Hepatocyte (in vitro differentiated cells): ENCODE results near the gene RNPS1. TPM values are rescaled to one million over a fixed set of nuclear protein-coding genes. Genes with fewer than 3 reads are reported as not detected.
"Not testable (repeated sequence)": the region's sequence is repeated elsewhere in the genome, so short reads cannot be mapped to it uniquely, and the experiment has no call there.

Experiments
- DNase-seq: peaks from one replicate; pipeline ENCODE4 v3.0.0-alpha.2; 2016; ENCODE audit warnings: low spot score
- H2AFZ ChIP-seq: fragments of 200-600 bp; sonication (generic); 2 replicates; pipeline ENCODE4 v1.6.0; 2016; ENCODE audit warnings: antibody characterized with exemption, mild to moderate bottlenecking
- H3K27ac ChIP-seq: fragments of 200-600 bp; sonication (generic); 2 replicates; pipeline ENCODE4 v1.5.1; 2016; ENCODE audit warnings: mild to moderate bottlenecking
- H3K27me3 ChIP-seq: fragments of 200-600 bp; sonication (generic); 2 replicates; pipeline ENCODE4 v1.6.1; 2016
- H3K36me3 ChIP-seq: fragments of 200-600 bp; sonication (generic); replicated peaks from 2 replicates; pipeline ENCODE4 v1.5.1; 2016; ENCODE audit warnings: low read depth; ENCODE audit not compliant: insufficient read depth
- H3K4me1 ChIP-seq: fragments of 200-600 bp; sonication (generic); 2 replicates; pipeline ENCODE4 v1.5.1; 2016; ENCODE audit warnings: mild to moderate bottlenecking, moderate library complexity; ENCODE audit not compliant: insufficient read depth
- H3K4me2 ChIP-seq: fragments of 200-600 bp; sonication (generic); 2 replicates; pipeline ENCODE4 v1.6.0; 2016
- H3K4me3 ChIP-seq: fragments of 200-600 bp; sonication (generic); 2 replicates; pipeline ENCODE4 v1.5.1; 2016; ENCODE audit warnings: mild to moderate bottlenecking
- H3K79me2 ChIP-seq: fragments of 200-600 bp; sonication (generic); 2 replicates; pipeline ENCODE4 v1.6.0; 2017; ENCODE audit warnings: mild to moderate bottlenecking
- H3K9me2 ChIP-seq: fragments of 200-600 bp; sonication (generic); replicated peaks from 2 replicates; pipeline ENCODE4 v1.6.0; 2017; ENCODE audit warnings: mild to moderate bottlenecking; ENCODE audit not compliant: insufficient read depth
- H3K9me3 ChIP-seq: fragments of 200-600 bp; sonication (generic); 2 replicates; pipeline ENCODE4 v1.5.1; 2016; ENCODE audit warnings: low read depth, mild to moderate bottlenecking
- H4K20me1 ChIP-seq: fragments of 200-600 bp; sonication (generic); 2 replicates; pipeline ENCODE4 v1.6.0; 2016; ENCODE audit warnings: mild to moderate bottlenecking; ENCODE audit not compliant: insufficient read depth, poor library complexity, severe bottlenecking
- EZH2 ChIP-seq: fragments of 200-600 bp; sonication (generic); IDR thresholded peaks from 2 replicates; pipeline ENCODE4 v1.6.1; 2016; ENCODE audit warnings: antibody characterized with exemption, mild to moderate bottlenecking, borderline replicate concordance
- EZH2phosphoT487 ChIP-seq: fragments of 200-600 bp; sonication (generic); IDR thresholded peaks from one replicate; pipeline ENCODE4 v1.6.1; 2018; ENCODE audit warnings: antibody characterized with exemption, mild to moderate bottlenecking, low read depth, moderate library complexity; ENCODE audit not compliant: unreplicated experiment, severe bottlenecking
- WGBS: methylation state at CpG from one replicate; pipeline ENCODE4 v1.1.6; 2016; ENCODE audit warnings: low lambda C conversion rate; ENCODE audit errors: missing lambda C conversion rate; 5-methylcytosine and 5-hydroxymethylcytosine counted together
- polyA plus RNA-seq: library from polyadenylated mRNA; unstranded; fragments of >200 nt; fragmentation: Nextera tagmentation; extraction: Ambion mirVana; gene quantifications from 2 replicates; pipeline ENCODE4 v1.2.1, GENCODE V29; 2016
- total RNA-seq: library from RNA; depleted of rRNA; stranded (reverse); fragments of >200 nt; gene quantifications from 2 replicates; pipeline ENCODE4 v1.2.3, GENCODE V29; 2014
- TF ChIP-seq, protein P1 (sequence below): fragments of 200-600 bp; sonication (generic); IDR thresholded peaks from 2 replicates; pipeline ENCODE4 v1.5.1; 2016; ENCODE audit warnings: antibody characterized with exemption, mild to moderate bottlenecking; ENCODE audit not compliant: poor library complexity

RNPS1 gene
- total and polyA plus RNA-seq, 2 experiments from 2014 or later: 128 to 198 TPM

DNA sequence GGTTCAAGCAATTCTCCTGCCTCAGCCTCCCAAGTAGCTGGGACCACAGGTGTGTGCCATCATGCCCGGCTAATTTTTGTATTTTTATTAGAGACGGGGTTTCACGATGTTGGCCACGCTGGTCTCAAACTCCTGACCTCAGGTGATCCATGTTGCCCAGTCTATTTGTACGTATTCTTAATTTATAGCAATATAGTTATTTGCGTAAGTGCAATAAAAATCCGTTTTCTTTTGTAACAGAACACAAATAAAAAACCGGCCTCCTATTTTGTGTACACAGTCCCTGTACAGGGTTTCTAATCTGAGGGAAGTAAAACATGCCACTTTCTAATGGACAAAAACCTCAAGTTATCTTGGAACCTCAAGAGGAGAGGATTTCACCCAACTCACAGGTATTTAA is 7.7 kb downstream of the RNPS1 start:
- TF ChIP-seq EZH2 (no peak), EZH2phosphoT487 (no peak)
- TF ChIP-seq, protein P1, sequence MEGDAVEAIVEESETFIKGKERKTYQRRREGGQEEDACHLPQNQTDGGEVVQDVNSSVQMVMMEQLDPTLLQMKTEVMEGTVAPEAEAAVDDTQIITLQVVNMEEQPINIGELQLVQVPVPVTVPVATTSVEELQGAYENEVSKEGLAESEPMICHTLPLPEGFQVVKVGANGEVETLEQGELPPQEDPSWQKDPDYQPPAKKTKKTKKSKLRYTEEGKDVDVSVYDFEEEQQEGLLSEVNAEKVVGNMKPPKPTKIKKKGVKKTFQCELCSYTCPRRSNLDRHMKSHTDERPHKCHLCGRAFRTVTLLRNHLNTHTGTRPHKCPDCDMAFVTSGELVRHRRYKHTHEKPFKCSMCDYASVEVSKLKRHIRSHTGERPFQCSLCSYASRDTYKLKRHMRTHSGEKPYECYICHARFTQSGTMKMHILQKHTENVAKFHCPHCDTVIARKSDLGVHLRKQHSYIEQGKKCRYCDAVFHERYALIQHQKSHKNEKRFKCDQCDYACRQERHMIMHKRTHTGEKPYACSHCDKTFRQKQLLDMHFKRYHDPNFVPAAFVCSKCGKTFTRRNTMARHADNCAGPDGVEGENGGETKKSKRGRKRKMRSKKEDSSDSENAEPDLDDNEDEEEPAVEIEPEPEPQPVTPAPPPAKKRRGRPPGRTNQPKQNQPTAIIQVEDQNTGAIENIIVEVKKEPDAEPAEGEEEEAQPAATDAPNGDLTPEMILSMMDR: no peak
- H3K79me2 ChIP-seq: peaks cover 67% of the 10 kb centered on the region

DNA sequence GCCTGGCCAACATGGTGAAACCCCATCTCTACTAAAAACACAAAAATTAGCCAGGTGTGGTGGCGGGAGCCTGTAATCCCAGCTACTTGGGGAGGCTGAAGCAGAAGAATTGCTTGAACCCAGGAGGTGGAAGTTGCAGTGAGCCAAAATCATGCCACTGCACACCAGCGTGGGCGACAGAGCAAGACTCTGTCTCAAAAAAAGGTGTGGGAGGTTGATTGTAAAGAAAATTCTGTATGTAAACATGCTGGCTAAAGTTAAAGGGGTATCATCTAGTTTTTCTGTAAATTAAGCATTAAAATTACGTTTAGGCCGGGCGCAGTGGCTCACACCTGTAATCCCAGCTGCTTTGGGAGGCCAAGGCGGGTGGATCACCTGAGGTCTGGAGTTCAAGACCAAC is 9.4 kb downstream of the RNPS1 start:
- not testable (repeated sequence) for H2AFZ ChIP-seq, H3K27ac ChIP-seq, H3K36me3 ChIP-seq, H3K9me2 ChIP-seq, H3K4me3 ChIP-seq, H3K9me3 ChIP-seq, DNase-seq, H3K4me2 ChIP-seq, H3K4me1 ChIP-seq, H3K27me3 ChIP-seq
- Histone ChIP-seq H3K79me2 (peaks cover 53% of the 10 kb centered on the region), H4K20me1 (peaks cover 27% of the 10 kb centered on the region)
- WGBS: 96% methylated on average over 7 of the region's 7 CpGs

More for the DNA sequence above, 7.7 kb downstream of the RNPS1 start:
- Histone ChIP-seq H3K27ac (no peak overlapping the region), H3K9me2 (no peaks in the 10 kb centered on the region), H3K27me3 (no peaks in the 10 kb centered on the region), H3K36me3 (no peaks in the 10 kb centered on the region), H3K4me1 (no peaks in the 10 kb centered on the region), H4K20me1 (peaks cover 44% of the 10 kb centered on the region), H3K9me3 (no peaks in the 10 kb centered on the region), H3K4me3 (no peak overlapping the region), H3K4me2 (no peak overlapping the region), H2AFZ (no peak overlapping the region)
- 95% methylated on average over 8 of the region's 8 CpGs for WGBS
- DNase-seq: no peak

DNA sequence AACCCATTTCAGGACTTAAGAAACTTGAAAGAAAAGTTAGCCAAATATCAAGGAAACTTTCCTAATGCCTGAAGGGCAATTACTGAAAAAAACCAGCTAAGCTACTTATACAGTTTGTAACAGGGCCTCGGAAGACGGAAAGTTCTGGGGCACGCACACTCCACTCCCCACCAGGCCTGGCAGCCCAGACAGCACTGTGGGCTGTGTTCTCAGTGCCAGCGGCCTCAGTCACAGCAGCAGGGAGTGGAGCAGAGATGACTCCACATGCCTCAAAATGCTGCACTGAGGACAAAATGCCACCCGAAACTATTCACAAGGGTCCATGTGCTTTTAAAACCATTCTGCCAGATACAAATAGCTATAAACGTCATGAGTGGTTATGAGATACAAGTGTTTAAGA is 10.2 kb downstream of the RNPS1 start:
- Histone ChIP-seq H3K4me2 (no peak overlapping the region), H3K27ac (no peak overlapping the region), H3K79me2 (peaks cover 45% of the 10 kb centered on the region), H3K36me3 (no peaks in the 10 kb centered on the region), H3K9me2 (no peaks in the 10 kb centered on the region), H3K4me1 (no peaks in the 10 kb centered on the region), H2AFZ (no peak overlapping the region), H3K4me3 (no peak overlapping the region), H3K9me3 (no peaks in the 10 kb centered on the region), H3K27me3 (no peaks in the 10 kb centered on the region), H4K20me1 (peaks cover 19% of the 10 kb centered on the region)
- 94% methylated on average over 6 of the region's 6 CpGs for WGBS
- no peak for TF ChIP-seq EZH2
- TF ChIP-seq EZH2phosphoT487: no peak
- TF ChIP-seq, protein P1: no peak
- no peak for DNase-seq

DNA sequence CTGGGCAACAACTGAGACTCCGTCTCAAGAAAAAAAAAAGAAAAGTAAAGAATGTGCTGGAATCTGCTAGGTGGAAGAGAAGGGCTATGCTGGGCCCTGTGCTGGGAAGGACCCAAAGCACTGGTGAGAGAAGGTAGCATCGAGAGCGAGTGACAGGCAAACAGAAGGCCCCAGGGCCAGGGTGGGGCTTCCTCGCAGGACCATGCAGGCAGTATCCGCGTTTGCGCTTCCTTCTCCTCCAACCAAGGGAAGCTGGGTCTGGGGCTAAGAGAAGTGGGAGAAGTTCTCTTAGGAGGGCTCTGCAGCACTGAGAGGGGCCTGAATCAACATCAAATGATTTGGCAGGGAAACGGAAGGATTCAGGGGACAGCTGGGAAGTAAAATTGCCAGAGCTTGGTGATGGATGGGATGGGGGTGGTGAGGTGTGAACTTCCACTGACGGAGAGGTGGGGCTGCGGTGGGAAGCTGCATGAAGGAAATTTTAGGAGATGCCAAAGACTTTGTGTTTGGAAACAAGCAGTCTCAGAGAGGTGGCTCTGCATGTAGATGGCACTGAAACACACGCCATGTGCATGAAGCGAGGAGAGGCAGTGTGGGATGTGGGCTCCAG is 11.3 kb downstream of the RNPS1 start:
- 98% methylated on average over 12 of the region's 12 CpGs for WGBS
- Histone ChIP-seq H3K79me2 (peaks cover 34% of the 10 kb centered on the region), H3K36me3 (no peaks in the 10 kb centered on the region)

More for the DNA sequence above, 11.3 kb downstream of the RNPS1 start:
- DNase-seq: no peak
- no peak overlapping the region for H3K27ac ChIP-seq
- H3K27me3 ChIP-seq: no peaks in the 10 kb centered on the region
- no peaks in the 10 kb centered on the region for H3K9me2 ChIP-seq
- H3K9me3 ChIP-seq: no peaks in the 10 kb centered on the region
- H2AFZ ChIP-seq: no peak overlapping the region
- TF ChIP-seq EZH2: no peak
- TF ChIP-seq, protein P1: no peak
- TF ChIP-seq EZH2phosphoT487: no peak
- H3K4me3 ChIP-seq: no peak overlapping the region
- peaks cover 8% of the 10 kb centered on the region for H4K20me1 ChIP-seq
- no peak overlapping the region for H3K4me2 ChIP-seq
- peaks cover 6% of the 10 kb centered on the region for H3K4me1 ChIP-seq
